Ovary (tissue), 9 donors: ENCODE data around the gene SND1. TPM values are rescaled to one million over a fixed set of nuclear protein-coding genes. Genes with fewer than 3 reads are reported as not detected.

Source experiments
- DNase-seq, 5 donors: peaks; one replicate each; pipeline ENCODE4 v3.0.0-alpha.2; 2019 to 2020
- H3K27ac ChIP-seq, 2 donors: fragments of 200-600 bp; one replicate each; pipeline versions ENCODE4 v1.5.1 to v1.8.0; 2019 to 2022
- H3K27me3 ChIP-seq: fragments of 200-600 bp; one replicate; pipeline ENCODE4 v1.8.0; 2022
- H3K36me3 ChIP-seq: fragments of 200-600 bp; sonication (generic); one replicate; pipeline ENCODE4 v1.5.1; 2019
- H3K4me1 ChIP-seq: one replicate; pipeline ENCODE4 v1.8.1; 2013; ENCODE audit warnings: mild to moderate bottlenecking, moderate library complexity; ENCODE audit not compliant: insufficient read depth
- H3K4me3 ChIP-seq: fragments of 200-600 bp; sonication (generic); one replicate; pipeline ENCODE4 v1.5.1; 2017
- H3K9me3 ChIP-seq, 2 donors: fragments of 200-600 bp in 1 of 2; sonication (generic) in 1 of 2; one replicate each; pipeline versions ENCODE4 v1.5.1 to v1.8.1; 2013 to 2019; ENCODE audit warnings: mild to moderate bottlenecking in 1 of 2, moderate library complexity in 1 of 2
- CTCF ChIP-seq, 3 donors: fragments of 450-650 bp in 2 of 3; fragments of 200-600 bp in 1 of 3; IDR thresholded peaks; one replicate each; pipeline versions ENCODE4 v1.5.1 to v1.8.0; 2016 to 2022; ENCODE audit warnings: antibody characterized with exemption in 3 of 3, mild to moderate bottlenecking in 1 of 3
- EP300 ChIP-seq: sonication (generic); formaldehyde crosslinking; IDR thresholded peaks from one replicate; pipeline ENCODE4 v1.6.1; 2017; ENCODE audit warnings: antibody characterized with exemption
- POLR2A ChIP-seq: fragments of 450-650 bp; IDR thresholded peaks from one replicate; pipeline ENCODE4 v1.6.1; 2017; ENCODE audit warnings: antibody characterized with exemption, mild to moderate bottlenecking, moderate library complexity
- WGBS, 3 donors: extraction: QIAGEN DNeasy Blood & Tissue Kit in 1 of 3; methylation state at CpG; one replicate each; pipeline versions ENCODE4 v1.1.5 to v1.1.7; 2013 to 2017; 5-methylcytosine and 5-hydroxymethylcytosine counted together
- intact Hi-C, 4 donors: fragments of 100-400 bp; cut with DNase I; formaldehyde crosslinking; loops; one replicate each; pipeline versions ENCODE4 v1.11.0 to v1.15.1; 2022 to 2023
- polyA plus RNA-seq, 2 donors: library from polyadenylated mRNA; stranded (reverse); fragments of 200-250 nt in 1 of 2; fragments of 350-450 nt in 1 of 2; fragmentation: Illumina TruSeq in 1 of 2; extraction: RNeasy Lipid Tissue Mini Kit (QIAGEN cat#74804) in 1 of 2; gene quantifications; one replicate each; pipeline ENCODE4 v1.2.3, GENCODE V29; 2013 to 2014
- total RNA-seq, 7 donors: library from RNA; depleted of rRNA in 2 of 7; stranded (reverse); fragments of >200 nt in 2 of 7; fragmentation: NEBNext Ultra II Directional in 3 of 7; extraction: Animal tissue kit (Norgen Biotek cat#: 25700) in 3 of 7; gene quantifications; one replicate each; pipeline versions ENCODE4 v1.1.0 to v1.2.4, GENCODE V29; 2016 to 2023
- donor health status: DM: no; HTN: no; CAD: no; lungs with moderate emphysema.
- donor health status: DM: no; HTN: no; CAD: no.
- donor health status: Bipolar disorder and iron deficiency.
- donor health status: DM: yes; HTN: yes; CAD: no.
- donor health status: DM: no; HTN: no; CAD: no.
- donor health status: DM: yes; HTN: yes; CAD: no.

The SND1 gene
- total and polyA plus RNA-seq, 9 donors: 91.4 to 297 (median 182) TPM

GRCh38 chr7:128030654-128031611, 378.9 kb downstream of the SND1 start, which contains the start of gene LRRC4:
TSS of gene LRRC4 (minus strand) at chr7:128031437. CDS start at chr7:128030640, 797 bp downstream.
- Histone ChIP-seq H3K4me3 (peak within 1 kb of the TSS; percentile 52), H3K27me3 (no peaks in the 10 kb centered on the region), H3K4me1 (peaks cover 9% of the 10 kb centered on the region), H3K9me3 (no peaks in the 10 kb centered on the region), H3K27ac (peak within 1 kb of the TSS in 1 of 2 donors; percentile 32), H3K36me3 (no peaks in the 10 kb centered on the region)
- DNase-seq: peak; percentile 31 to 70 (median 60)
- intact Hi-C loops: no loop called here
- TF ChIP-seq CTCF (IDR thresholded peaks at IDR 0.05): no peak
- TF ChIP-seq EP300: no peak
- TF ChIP-seq POLR2A: no peak
- WGBS, 3 donors: 8 to 12% (median 10%) methylated on average over 64 to 87 of the region's 87 CpGs

GRCh38 chr7:128031901-128032604, 380.1 kb downstream of the SND1 start:
- H3K27me3 ChIP-seq: no peaks in the 10 kb centered on the region
- TF ChIP-seq EP300 (no peak), CTCF (IDR thresholded peaks at IDR 0.05) (peak in 2 of 3 donors; percentile 27), POLR2A (no peak)
- H3K9me3 ChIP-seq: no peaks in the 10 kb centered on the region
- H3K4me1 ChIP-seq: peaks cover 9% of the 10 kb centered on the region
- WGBS, 3 donors: 0 to 1% (median 1%) methylated on average over 58 to 87 of the region's 87 CpGs
- H3K27ac ChIP-seq: peak overlapping the region in 1 of 2 donors; percentile 0
- peak overlapping the region; percentile 52 for H3K4me3 ChIP-seq
- peak; percentile 37 to 72 (median 52) for DNase-seq
- intact Hi-C loops: no loop called here
- H3K36me3 ChIP-seq: no peaks in the 10 kb centered on the region

- H3K36me3 ChIP-seq: no peaks in the 10 kb centered on the region
- peak overlapping the region; percentile 52 for H3K4me3 ChIP-seq
- intact Hi-C loops: no loop called here
- H3K4me1 ChIP-seq: peaks cover 9% of the 10 kb centered on the region
- peak overlapping the region in 1 of 2 donors; percentile 0 for H3K27ac ChIP-seq
- H3K27me3 ChIP-seq: no peaks in the 10 kb centered on the region
- 6 to 18% (median 13%) methylated on average over 39 to 41 of the region's 41 CpGs for WGBS, 3 donors
- peak in 4 of 5 donors; percentile 27 to 46 (median 36) for DNase-seq
- no peaks in the 10 kb centered on the region for H3K9me3 ChIP-seq
- TF ChIP-seq POLR2A (no peak), EP300 (no peak), CTCF (IDR thresholded peaks at IDR 0.05) (no peak)
These were observed 380.7 kb downstream of the SND1 start for GRCh38 chr7:128032605-128033235.

- DNase-seq: no peak
- Histone ChIP-seq H3K27ac (no peak overlapping the region), H3K27me3 (no peaks in the 10 kb centered on the region), H3K9me3 (no peaks in the 10 kb centered on the region), H3K36me3 (no peaks in the 10 kb centered on the region), H3K4me3 (no peak overlapping the region), H3K4me1 (peaks cover 9% of the 10 kb centered on the region)
- intact Hi-C loops: no loop called here
- no peak for TF ChIP-seq CTCF (IDR thresholded peaks at IDR 0.05)
- no peak for TF ChIP-seq POLR2A
- no peak for TF ChIP-seq EP300
- 62 to 74% (median 65%) methylated on average over 9 of the region's 9 CpGs for WGBS, 3 donors
These were observed 381.3 kb downstream of the SND1 start for GRCh38 chr7:128033246-128033645.
